Measurements from ENCODE around the gene TSPAN10.

- no peak for TF ChIP-seq RAD21 (IDR thresholded peaks at IDR 0.05 in 1 of 2, conservative IDR thresholded peaks at IDR 0.05 in 1 of 2; ENCODE audit: low read depth in 2 of 2, low read length in 2 of 2)
- no peak for TF ChIP-seq POLR2A (IDR thresholded peaks at IDR 0.05; ENCODE audit: control extremely low read depth in 1 of 2, low read depth in 2 of 2, low read length in 2 of 2)
- no peak for TF ChIP-seq SP2 (IDR thresholded peaks at IDR 0.05; ENCODE audit: low read length)
- TF ChIP-seq, protein P1, sequence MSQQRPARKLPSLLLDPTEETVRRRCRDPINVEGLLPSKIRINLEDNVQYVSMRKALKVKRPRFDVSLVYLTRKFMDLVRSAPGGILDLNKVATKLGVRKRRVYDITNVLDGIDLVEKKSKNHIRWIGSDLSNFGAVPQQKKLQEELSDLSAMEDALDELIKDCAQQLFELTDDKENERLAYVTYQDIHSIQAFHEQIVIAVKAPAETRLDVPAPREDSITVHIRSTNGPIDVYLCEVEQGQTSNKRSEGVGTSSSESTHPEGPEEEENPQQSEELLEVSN (IDR thresholded peaks at IDR 0.05), result no peak
- TF ChIP-seq, protein P2, sequence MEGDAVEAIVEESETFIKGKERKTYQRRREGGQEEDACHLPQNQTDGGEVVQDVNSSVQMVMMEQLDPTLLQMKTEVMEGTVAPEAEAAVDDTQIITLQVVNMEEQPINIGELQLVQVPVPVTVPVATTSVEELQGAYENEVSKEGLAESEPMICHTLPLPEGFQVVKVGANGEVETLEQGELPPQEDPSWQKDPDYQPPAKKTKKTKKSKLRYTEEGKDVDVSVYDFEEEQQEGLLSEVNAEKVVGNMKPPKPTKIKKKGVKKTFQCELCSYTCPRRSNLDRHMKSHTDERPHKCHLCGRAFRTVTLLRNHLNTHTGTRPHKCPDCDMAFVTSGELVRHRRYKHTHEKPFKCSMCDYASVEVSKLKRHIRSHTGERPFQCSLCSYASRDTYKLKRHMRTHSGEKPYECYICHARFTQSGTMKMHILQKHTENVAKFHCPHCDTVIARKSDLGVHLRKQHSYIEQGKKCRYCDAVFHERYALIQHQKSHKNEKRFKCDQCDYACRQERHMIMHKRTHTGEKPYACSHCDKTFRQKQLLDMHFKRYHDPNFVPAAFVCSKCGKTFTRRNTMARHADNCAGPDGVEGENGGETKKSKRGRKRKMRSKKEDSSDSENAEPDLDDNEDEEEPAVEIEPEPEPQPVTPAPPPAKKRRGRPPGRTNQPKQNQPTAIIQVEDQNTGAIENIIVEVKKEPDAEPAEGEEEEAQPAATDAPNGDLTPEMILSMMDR (IDR thresholded peaks at IDR 0.05; ENCODE audit: control extremely low read depth in 1 of 3, insufficient read depth in 1 of 3, low read depth in 1 of 3, low read length in 3 of 3), result no peak
- no peak for TF ChIP-seq RFX5 (IDR thresholded peaks at IDR 0.05; ENCODE audit: borderline replicate concordance, low read depth, low read length)
- no peak for TF ChIP-seq TAF1 (IDR thresholded peaks at IDR 0.05; ENCODE audit: low read depth, low read length)
- TF ChIP-seq HDAC2 (IDR thresholded peaks at IDR 0.05; ENCODE audit: borderline replicate concordance in 1 of 2, low read depth in 2 of 2, low read length in 2 of 2), result no peak
- TF ChIP-seq, protein P3, sequence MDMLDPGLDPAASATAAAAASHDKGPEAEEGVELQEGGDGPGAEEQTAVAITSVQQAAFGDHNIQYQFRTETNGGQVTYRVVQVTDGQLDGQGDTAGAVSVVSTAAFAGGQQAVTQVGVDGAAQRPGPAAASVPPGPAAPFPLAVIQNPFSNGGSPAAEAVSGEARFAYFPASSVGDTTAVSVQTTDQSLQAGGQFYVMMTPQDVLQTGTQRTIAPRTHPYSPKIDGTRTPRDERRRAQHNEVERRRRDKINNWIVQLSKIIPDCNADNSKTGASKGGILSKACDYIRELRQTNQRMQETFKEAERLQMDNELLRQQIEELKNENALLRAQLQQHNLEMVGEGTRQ (IDR thresholded peaks at IDR 0.05; ENCODE audit: low read length), result no peak
- no peak for TF ChIP-seq BRCA1 (IDR thresholded peaks at IDR 0.05; ENCODE audit: low read depth, low read length)
- no peak for TF ChIP-seq EGR1 (IDR thresholded peaks at IDR 0.05; ENCODE audit: borderline replicate concordance, low read depth, low read length)
- no peak for TF ChIP-seq SIRT6 (IDR thresholded peaks at IDR 0.05; ENCODE audit: low read length)
Observed at GRCh38 chr17:81681672-81682071, 44.7 kb downstream of the TSPAN10 start.

All from H1 (cell line).